Right ventricle myocardium superior (tissue), 1 donor: ENCODE data around the gene MMP7. TPM values are rescaled to one million over a fixed set of nuclear protein-coding genes. Genes with fewer than 3 reads are reported as not detected.

Source experiments
- ATAC-seq: fragments of 200-7000 bp; cut with Tn5 transposase; one replicate; pipeline ENCODE4 v1.9.1; 2020; ENCODE audit warnings: mild to moderate bottlenecking; ENCODE audit not compliant: poor library complexity
- DNase-seq: peaks from one replicate; pipeline ENCODE4 v3.0.0-alpha.2; 2020
- intact Hi-C: fragments of 100-400 bp; cut with DNase I; formaldehyde crosslinking; loops from one replicate; pipeline ENCODE4 v1.11.2; 2022
- total RNA-seq: library from RNA; stranded (reverse); fragmentation: NEBNext Ultra II Directional; extraction: Animal tissue kit (Norgen Biotek cat#: 25700); gene quantifications from one replicate; pipeline ENCODE4 v1.2.1, GENCODE V29; 2021
- donor health status: DM: no; HTN: yes; CAD: no; lungs with severe emphysema.

Gene MMP7
- total RNA-seq, 1 donor from 2014 or later = not detected

DNA sequence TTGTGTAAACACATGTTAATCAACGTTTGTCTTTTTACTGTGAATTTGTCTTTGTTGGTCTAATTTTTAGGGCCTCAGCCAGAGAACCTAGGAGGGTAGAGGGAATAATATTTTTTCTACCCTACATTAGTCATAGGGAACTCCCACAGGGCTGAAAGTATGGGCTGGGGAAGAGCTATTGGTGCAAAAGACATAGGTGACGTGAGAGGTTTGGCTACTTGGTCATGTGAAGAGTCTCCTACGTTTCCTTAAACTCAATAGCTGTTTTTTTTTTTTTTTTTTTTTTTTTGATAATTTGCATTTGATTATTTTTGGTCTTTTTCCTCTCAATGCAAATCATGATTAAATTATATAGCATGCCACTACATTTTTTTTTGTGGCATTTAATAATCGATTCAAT lies 15.9 kb upstream of the MMP7 start:
- intact Hi-C loops = no loop called here
- ATAC-seq = no peak
- no peak for DNase-seq

GRCh38 chr11:102545701-102546100 lies 15.2 kb upstream of the MMP7 start:
- intact Hi-C loops = no loop called here
- ATAC-seq = no peak
- no peak for DNase-seq

DNA sequence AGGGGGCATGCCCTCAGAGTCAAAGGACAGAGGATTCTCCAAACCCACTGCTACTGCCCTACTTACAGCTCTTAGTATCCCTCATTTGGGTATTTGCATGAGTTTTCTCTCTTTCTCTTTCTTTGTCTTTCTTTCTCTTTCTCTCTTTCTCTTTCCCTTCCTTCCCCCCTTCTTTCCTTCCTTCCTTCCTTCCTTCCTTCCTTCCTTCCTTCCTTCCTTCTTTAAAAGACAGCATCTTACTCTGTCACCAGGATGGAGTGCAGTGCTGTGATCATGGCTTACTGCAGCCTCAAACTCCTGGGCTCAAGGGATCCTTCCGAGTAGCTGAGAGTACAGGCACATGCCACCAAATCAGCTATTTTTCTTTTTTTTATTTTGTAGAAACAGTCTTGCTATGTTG lies 14.0 kb upstream of the MMP7 start:
- intact Hi-C loops = no loop called here
- ATAC-seq (no peak), DNase-seq (no peak)

DNA sequence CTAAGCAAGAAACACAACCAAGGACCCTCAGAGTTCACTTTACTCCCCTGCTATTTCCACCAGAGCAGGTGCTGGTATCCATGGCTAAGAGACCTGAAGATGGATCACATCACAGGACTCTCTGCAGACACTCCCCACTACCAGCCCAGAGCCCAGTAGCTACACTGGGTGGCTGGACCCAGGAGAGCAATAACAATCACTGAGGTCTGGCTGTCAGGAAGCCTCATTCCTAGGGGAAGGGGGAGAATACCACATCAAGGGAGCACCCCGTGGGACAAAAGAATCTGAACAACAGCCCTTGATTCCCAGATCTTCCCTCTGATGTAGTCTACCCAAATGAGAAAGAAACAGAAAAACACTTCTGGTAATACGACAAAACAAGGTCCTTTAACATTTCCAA lies 9.0 kb upstream of the MMP7 start:
- DNase-seq (no peak), ATAC-seq (no peak)
- intact Hi-C loops = no loop called here

- intact Hi-C loops = no loop called here
- ATAC-seq = no peak
- DNase-seq = no peak
Observed at GRCh38 chr11:102538932-102539331, 8.4 kb upstream of the MMP7 start.

- intact Hi-C loops = no loop called here
- ATAC-seq (no peak), DNase-seq (no peak)
Observed at GRCh38 chr11:102534261-102534872, 3.8 kb upstream of the MMP7 start.

- ATAC-seq = no peak
- intact Hi-C loops = no loop called here
Observed at GRCh38 chr11:102528618-102529017, 1.9 kb downstream of the MMP7 start.

GRCh38 chr11:102527684-102528083 lies 2.9 kb downstream of the MMP7 start:
- ATAC-seq (no peak), DNase-seq (no peak)
- intact Hi-C loops = no loop called here

More at GRCh38 chr11:102528618-102529017, 1.9 kb downstream of the MMP7 start:
- DNase-seq = no peak

GRCh38 chr11:102527041-102527440 lies 3.5 kb downstream of the MMP7 start:
- intact Hi-C loops = no loop called here
- ATAC-seq = no peak
- DNase-seq = no peak

GRCh38 chr11:102523887-102524286 lies 6.7 kb downstream of the MMP7 start:
- intact Hi-C loops = no loop called here
- ATAC-seq (no peak), DNase-seq (no peak)

DNA sequence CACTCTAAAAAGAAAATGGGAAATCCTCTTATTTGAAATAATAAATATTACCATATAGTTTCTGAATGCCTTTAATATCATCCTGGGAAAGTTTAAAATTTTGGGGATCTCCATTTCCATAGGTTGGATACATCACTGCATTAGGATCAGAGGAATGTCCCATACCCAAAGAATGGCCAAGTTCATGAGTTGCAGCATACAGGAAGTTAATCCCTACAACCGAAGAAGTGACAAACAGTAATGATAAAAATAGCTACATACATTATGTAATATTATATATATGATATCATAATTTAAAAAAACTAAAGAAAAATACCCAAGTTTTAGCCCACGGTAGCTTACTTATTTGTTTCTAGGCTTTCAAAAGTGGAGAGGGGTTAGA lies 7.4 kb downstream of the MMP7 start:
- DNase-seq (no peak), ATAC-seq (no peak)
- intact Hi-C loops = no loop called here

- DNase-seq = no peak
- intact Hi-C loops = no loop called here
- ATAC-seq = no peak
Observed at GRCh38 chr11:102522312-102523188, 8.0 kb downstream of the MMP7 start.

GRCh38 chr11:102521121-102521520 lies 9.4 kb downstream of the MMP7 start:
- intact Hi-C loops = no loop called here
- DNase-seq (no peak), ATAC-seq (no peak)

- DNase-seq (no peak), ATAC-seq (no peak)
- intact Hi-C loops = no loop called here
Observed at GRCh38 chr11:102520514-102520913, 10.0 kb downstream of the MMP7 start.

- DNase-seq = no peak
- intact Hi-C loops = loop anchor here (10.0 kb wide), 1 partner anchor 474 kb away; the partner anchor contains the start of gene CFAP300
- ATAC-seq = no peak
Observed at GRCh38 chr11:102518296-102519094, 12.1 kb downstream of the MMP7 start.

DNA sequence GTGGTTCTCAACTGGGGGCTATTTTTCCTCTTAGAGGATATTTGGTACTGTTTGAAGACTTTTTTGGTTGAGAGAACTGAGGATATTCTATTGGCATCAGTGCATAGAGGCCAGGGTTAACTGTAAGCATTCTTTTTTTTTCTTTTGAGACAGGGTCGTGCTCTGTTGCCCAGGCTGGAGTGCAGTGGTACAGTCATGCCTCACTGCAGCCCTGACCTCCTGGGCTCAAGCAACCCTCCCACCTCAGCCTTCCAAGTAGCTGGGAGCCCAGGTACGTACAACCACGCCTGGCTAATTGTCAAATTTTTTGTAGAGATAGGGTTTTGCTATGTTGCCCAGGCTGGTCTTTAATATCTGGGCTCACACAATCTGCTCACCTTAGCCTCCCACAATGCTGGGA lies 12.9 kb downstream of the MMP7 start:
- no peak for ATAC-seq
- no peak for DNase-seq
- intact Hi-C loops = loop anchor here (10.0 kb wide), 1 partner anchor 473 kb away; the partner anchor contains the start of gene CFAP300

GRCh38 chr11:102516179-102516578 lies 14.4 kb downstream of the MMP7 start:
- intact Hi-C loops = loop anchor here (10.0 kb wide), 1 partner anchor 471 kb away; the partner anchor contains the start of gene CFAP300
- DNase-seq = no peak
- ATAC-seq = no peak

DNA sequence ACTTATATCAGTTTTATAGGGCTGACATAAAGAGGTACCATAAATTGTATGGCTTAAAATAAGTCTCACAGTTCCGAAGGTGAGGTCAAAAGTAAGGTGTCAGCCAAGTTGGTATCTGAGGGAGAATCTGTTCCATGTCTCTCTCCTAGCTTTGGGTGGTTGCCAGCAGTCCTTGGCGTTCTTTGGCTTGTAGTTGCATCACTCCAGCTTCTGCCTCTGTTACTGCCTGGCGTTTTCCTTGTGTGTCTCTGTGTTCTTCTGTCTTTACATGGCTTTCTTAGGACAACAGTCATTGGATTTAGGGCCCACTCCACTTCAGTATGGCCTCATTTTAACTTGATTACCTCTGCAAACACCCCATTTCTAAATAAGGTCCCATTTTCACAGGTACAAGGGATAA lies 16.7 kb downstream of the MMP7 start:
- ATAC-seq = no peak
- intact Hi-C loops = loop anchor here (10.0 kb wide), 1 partner anchor 469 kb away; the partner anchor contains the start of gene CFAP300

DNA sequence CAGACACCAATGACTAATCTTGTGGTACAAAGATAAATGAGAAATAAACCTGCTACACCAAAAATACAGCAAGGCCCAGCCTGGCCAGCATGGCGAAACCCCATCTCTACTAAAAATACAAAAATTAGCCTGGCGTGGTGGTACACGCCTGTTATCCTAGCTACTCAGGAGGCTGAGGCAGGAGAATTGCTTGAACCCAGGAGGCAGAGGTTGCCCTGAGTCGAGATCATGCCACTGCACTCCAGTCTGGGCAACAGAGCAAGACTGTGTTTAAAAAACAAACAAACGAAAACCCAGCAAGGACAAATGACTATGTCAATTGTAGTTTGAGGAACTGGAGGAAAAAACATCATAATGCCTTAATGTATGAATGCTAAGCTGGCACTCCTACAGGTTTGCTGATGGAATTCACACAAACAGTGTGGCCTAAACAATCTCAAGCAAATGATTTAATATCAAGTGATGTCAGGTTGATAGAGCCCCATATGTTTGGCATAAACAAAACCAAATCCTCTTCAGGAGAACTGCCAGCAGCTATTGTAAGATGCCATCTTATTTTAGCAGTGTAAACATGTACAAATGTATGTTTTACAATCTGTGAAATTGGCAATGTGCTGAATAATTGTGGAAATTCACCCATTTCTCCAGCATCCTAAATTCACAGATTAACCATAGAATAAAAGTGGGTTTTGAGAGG lies 20.0 kb downstream of the MMP7 start:
- intact Hi-C loops = loop anchor here (10.0 kb wide), 1 partner anchor 466 kb away; the partner anchor contains the start of gene CFAP300
- ATAC-seq (no peak), DNase-seq (no peak)

More for the DNA sequence above, 16.7 kb downstream of the MMP7 start:
- no peak for DNase-seq
